NCI-H82 (cell line): Measurements from ENCODE around the gene RBMS1.

Experiments used
- DNase-seq: peaks from one replicate; lab custom pipeline; 2025; lab: John Stamatoyannopoulos, UW

The RBMS1 gene

DNA sequence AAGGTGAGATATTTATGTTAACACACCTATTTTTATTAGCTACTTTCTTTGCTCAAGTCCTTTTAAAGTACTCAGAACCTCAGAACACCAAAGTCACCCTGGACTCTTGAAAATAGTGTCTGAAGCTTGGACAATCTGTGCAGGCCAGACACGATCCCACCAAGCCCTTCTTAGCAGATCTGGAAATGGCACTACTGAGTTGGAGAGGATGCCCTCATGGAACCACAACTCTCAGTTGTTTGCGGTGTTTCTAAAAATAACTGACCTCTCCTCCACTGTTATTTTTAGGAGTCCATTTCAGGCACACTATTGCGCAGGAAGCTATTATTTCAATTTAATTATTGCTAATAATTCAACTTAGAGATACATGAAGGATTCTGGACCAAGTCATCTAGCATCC lies 190.1 kb downstream of the RBMS1 start:
- DNase-seq, result no peak

DNA sequence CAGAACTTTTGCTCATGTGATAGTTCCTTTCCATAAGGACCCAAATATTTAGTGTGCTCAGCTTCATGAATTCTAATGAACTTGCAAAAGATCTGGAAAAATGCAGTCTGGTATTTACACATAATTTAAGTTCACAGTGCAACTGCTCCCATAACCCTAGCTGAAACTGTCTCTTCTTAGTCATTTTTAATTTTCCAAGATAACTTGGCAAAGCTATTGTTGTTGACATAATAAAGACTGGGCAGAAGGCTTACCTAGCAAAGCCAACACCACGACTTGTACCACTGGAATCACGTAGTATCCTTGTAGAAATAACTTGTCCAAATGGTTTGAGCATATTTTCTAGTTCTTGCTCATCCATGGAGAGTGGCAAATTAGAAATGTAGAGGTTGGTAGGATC lies 190.5 kb downstream of the RBMS1 start:
- no peak for DNase-seq

DNA sequence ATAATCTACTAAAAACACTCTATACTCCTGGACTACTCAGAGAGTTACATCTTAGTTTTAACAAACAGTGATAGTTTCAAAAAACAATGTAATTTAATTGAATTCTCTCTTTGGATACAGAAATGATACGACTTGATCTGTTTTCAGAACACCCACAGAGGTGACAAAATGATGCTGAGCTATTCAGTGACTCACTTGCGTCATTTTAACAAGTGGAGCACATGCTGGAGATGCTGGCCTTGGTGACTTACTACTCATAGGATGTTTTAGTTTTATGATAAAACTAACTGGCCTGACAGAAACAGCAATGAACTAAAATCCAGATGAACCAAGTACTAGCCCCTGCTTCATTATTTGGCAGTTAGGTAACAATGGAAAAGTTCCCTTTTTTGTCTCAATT lies 192.2 kb downstream of the RBMS1 start:
- no peak for DNase-seq

DNA sequence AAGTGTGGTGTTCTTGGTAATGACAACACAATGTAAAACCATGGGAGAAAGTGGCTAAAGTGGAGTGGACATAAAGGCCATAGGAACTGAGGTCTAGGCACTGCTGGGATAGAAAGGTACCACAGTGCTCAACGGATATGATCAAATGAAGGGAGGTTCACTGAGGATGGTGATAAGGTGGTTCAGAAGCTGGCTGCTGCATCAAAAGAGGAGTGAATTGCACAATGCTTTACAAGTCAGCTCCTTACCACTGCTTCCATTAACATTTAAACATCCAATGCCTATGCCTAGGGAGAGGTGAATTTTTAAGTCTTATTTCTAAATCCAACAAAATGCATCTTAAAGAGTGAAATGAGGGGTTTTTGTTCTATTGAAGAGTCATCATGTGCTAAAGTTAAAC lies 193.4 kb downstream of the RBMS1 start:
- DNase-seq, result no peak

DNA sequence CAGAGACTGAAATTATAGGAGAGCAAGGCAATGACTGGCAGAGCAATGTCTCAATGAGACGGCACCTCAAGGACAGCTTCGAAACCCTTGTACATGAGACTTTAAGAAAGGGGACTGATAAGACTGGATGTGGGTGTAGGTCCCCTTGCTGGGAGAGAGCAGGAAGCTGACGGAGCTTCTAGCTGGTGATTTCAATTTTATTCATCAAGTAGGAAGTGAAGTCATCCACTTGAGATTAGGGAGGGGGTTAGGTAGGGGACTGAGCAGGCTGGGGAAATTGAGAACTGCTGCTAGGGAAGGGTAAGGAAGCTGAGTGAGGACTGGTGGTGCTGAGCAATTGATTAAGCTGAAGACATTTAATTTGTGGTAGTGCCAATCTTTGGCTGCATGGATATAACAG lies 194.1 kb downstream of the RBMS1 start:
- no peak for DNase-seq

DNA sequence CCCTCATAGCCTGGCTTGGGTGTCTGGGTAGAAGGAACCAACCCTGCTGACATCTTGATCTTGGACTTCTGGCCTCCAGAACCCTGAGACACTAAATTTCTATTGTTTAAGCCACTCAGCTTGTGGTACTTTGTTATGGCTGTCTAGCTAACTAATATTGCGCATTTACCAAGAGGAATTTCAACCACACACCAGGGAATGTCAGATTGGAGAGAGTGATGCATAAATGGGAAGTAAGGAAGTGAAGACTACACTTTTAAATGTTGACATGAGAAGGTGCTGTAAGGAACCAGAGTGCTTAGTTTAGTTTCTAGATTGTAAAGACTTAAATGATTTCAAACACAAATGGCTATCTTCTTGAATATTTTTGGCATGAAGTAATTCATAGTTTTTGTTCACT lies 194.6 kb downstream of the RBMS1 start:
- no peak for DNase-seq

DNA sequence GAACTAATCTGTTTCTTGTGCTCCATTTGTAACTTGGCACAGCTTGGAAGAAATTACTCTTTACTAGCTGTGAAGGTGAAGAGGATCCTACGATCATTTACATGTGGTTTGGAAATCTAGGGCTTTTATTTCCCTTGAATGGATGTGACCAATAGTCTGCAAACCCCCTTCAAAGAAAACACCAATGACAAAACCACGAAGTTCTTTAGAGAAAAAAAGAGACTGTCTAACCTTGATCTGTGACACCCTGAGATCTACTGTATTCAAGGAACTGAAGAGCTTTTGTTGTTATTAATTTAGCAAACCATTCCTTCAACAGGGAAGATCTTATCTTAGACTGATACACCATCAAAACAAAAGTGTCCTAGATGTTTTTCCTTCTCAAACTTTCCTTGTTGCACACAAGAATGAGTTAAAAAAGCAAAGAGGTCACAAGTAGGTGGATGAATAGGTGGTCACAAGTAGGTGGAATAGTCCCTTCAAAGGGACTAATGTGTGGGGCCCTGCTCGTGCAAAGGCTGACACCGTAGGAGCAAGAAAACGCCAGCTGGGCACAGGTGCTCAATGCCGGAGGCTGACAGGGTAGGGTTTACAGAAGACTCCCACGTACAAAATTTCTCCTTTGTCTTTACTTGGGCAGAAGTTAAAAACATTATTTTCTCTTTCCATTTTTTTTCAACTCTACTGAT lies 197.9 kb downstream of the RBMS1 start:
- DNase-seq, result no peak

DNA sequence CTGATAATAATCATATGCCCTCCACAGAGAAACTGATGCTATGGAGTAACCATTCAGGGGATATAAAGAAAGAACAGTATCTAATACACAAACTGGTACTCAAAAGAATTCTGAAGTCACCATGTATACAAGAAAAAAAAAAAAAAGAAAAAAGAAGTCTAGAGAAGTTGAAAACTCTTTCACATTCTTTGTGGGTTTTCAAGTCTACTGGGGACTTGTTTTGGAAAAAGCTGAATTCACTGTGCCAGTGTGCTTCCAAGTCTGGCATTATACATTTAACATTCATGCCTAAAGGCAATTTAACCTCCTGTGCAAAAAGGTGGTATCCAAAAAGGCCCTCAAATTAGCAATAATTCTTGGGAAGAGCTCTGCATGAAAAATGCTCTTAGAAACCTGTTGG lies 198.7 kb downstream of the RBMS1 start:
- no peak for DNase-seq

DNA sequence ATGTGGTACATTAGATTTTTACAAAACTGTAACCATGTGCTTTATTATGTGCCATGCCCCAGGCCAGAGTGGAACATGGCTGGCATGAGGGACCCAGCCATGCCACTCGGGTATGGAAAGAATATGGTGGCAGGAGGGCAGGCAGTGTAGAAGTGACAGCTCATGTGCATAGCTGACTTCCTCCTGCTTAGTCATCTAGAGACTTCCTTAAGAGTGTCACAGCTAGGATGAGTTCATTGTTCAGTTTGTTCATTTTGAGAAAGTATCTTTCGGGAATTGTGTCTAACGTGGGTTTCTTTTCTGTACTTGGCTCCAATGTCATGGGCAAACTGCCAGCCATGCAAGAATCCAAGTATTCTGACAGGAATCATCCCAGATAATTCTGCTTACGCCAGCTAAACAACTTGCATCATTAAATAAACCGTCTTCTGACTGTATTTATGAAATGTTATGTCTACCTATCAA lies 199.2 kb downstream of the RBMS1 start:
- no peak for DNase-seq

DNA sequence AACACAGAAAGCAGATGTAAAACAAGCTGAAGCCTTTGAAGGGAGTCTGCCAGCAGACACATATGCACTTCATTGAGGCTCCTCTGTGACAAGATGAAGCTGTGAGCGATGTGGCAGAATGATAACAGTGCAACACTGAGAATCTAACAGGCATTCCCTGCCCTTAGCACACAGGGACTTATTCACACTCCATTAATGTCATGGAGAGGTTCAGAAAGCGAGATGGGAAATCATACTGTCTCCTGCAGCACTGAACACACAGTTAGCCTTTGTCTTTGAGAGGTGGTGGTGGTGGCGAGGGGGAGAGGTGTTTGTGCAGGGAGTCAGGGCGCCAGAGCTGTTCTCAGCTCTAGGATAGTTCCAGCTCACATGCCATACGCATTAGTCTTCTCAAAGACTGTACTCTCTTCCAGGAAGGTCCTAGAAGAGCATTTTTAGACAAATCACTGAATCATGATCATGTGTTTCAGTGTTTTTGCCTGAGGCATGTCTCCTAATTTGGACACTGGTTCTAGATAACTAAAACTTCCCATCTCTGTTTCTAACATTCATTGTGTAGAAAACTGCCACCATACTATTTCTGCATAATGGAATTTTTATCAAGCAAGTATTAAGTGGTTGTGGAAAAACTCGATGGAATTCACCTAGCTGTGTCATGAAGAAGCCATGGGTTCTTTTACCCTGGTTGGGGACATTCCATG lies 200.1 kb downstream of the RBMS1 start:
- DNase-seq, result no peak

DNA sequence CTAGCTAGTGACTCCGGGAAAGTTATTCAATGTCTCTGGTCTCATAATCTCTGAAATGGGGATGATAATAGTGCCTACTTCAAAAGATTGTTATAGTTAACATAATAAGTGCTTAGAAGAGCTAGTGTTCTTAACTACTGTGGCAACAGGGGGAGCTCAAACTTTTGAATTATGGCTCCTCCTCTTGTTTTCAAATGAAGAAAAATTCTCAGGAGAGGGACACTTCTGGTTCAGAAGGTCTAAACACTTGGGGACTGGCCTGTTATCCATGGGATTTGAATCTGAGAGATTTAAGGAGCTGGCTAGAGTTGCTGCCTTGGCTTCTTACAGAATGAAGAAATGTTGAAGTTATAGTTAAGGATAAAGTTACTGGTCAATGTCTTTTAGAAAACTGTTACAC lies 201.4 kb downstream of the RBMS1 start:
- DNase-seq, result peak; percentile 35

DNA sequence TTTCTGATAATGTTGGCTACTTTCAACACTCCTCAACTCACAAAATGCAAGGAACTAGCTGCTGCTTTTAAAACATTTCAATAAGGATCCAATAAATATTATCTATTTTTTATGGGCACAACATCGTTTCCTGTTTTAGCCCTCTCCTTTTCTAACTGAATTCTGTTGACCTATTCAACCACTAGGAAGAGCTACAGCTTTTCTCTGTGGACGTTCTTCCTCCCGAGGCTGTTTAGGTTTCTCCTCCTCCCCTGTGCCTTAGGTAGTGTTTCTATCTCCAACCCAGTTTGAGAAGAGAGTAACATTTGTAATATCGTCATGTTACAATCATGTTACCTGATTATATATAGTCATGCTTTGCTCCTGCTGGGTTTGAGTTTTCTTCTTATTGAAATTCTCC lies 202.2 kb downstream of the RBMS1 start:
- no peak for DNase-seq

DNA sequence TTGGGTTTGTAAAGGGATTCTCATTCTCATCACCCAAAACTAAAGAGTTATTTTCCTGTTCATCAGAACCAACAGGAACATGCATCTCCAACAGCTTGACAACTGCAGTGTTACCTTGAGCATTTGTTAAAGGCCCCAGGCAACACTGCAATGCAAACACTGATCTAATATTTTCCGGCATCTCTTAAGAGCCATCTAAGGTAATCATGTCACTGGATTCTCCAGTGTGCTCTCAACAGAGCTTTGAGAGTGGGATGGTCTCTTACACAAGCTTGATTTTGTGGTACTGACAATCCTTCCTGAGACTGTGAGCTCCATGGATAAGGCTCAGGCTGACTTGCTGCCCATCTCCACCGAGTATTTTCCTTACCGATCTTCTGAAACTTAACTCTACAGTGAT lies 203.0 kb downstream of the RBMS1 start:
- no peak for DNase-seq

DNA sequence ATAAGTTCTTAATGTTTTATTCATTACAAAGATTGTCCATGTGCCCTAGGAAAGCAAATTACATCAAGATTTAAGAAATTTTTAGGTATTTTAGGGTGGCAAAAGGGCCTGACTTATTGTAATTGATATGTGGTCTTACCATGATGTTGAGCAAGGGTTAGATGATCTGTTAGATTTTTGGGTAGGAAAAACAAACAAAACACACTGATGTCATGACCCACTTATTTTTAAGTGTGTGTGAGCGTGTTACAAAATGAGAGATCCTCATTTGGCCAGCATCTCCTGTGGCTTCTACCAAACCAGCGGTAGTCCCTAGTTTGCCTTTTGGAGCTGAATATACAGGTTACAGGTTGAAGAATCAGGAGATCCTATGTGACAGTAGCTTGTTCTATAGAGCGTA lies 203.8 kb downstream of the RBMS1 start:
- DNase-seq, result no peak

DNA sequence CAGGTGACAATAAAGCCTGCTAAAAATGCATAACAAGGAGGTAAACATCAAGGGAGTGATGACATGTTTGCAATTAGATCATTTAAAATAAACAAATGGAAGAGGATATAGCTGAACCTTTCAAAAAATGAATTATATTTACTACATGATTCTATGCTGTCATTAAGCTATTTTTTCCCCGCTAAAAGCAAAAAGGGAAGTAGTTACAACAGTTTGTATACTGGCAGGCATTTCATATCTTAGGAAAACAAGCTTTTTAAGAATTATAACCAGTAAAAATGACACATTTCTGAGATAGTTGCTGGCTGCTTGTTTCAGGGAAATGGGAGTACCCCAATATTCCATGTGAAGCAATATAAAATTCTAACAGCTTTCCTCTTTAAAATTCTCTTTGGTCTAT lies 204.5 kb downstream of the RBMS1 start:
- no peak for DNase-seq

DNA sequence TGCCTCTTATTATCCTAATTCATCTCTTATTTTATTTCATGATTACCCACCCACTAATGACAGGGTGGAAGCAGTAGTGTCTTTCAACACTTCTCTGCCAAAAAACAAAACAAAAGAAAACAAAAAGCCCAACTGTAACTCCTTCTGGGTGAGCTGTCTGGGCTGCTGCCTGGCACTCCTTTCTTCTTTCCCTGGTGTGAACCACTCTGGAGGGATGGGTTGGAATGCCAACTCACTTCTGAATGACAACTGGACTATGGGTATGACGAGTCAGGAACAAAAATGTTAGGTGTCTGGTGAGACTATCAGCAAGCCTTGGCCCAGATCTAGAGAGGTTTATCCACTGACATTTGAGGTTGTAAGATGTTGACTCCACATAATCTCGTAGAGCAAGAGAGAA lies 205.3 kb downstream of the RBMS1 start:
- no peak for DNase-seq

DNA sequence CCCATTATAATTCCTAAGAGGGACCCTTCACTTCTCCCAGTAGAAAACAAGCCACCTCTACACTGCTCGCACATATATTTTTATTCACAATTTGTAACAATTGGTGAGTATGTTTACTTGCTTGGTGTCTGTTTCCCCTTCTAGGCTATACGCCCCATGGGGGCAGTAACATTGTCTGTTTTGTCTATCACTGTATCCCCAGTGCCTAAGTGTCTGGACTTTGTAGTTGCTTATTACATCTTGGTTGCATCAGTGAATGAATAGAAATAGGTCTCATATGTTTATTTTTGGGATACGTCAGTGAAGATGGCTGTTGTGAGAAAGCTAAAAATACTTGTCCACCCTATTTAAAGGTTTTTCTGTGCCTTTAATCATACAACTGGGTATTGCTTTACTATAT lies 206.1 kb downstream of the RBMS1 start:
- no peak for DNase-seq

DNA sequence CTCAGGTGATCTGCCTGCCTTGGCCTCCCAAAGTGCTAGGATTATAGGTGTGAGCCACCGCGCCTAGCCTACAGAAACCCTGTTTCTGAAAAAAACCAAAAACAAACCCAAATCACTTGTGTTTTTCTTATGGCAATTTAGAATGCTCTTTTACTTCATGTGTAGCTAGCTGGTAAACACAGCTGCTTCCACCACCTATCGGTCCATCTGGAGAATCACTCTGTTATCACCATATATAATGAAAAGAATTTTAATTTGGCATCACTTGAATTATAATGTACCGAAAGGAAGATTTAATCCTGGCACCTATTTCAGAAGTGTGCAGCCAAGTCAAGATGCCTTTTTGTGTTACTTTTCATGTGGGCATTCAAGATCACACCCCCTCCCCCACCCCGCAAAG lies 207.1 kb downstream of the RBMS1 start:
- no peak for DNase-seq

DNA sequence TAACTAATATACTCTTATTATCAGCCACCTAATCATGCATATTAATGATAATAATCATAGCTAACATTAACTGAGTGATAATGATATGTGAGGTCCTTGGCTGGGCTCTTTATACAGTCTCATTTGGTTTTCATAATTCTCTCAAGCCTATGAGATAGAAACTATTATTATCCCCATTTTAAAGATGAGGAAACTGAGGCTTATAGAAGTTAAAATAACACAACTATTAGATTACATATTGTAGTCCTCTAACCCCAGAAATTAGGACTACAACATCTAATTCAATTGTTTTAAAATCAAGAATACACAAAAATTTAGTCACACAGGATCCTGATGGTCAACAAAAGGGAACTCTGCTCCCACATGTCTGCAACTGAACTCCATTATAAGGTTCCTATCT lies 209.9 kb downstream of the RBMS1 start:
- DNase-seq, result no peak

DNA sequence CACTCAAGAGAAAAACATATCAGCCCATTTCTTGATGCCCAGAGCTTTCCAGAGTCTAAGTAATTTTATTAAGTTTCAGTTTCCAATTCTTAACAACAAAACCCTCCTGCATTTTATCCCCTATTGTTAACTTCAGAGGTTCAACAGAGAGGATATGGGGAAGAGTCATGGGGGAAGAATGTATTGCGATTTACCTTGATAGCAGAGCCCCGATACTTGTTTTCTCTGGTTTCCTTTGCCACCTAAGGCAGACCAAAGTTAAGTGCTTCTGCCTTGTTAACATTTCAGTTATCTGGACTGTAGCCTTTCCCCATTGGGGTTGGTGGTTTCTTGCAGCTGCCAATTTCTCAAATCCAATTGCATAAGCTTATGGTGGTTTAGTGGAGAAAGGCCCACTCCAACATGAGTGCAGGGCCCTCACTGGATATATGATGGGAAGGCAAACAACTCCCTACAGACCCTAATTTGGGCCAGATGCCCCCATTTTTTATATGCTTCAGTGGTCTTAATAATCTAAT lies 211.5 kb downstream of the RBMS1 start:
- DNase-seq, result peak; percentile 84

DNA sequence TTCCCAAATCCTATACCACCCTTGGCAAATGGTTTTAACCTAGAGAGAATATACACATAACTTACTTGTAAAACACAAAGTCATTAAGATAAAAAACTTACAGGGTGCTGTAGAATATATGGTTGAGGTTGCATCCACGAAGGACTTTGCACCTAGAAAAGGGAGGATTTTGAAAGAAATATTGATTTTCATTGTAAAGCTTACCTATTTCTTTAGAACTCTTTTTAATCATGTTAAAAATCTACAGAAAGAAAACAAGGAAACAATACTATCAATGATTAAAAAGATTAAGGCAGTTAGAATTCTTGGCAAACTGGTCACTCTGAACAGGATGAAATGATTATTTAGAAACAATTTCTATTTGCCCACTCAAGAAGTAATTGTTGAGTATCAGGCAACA lies 212.4 kb downstream of the RBMS1 start:
- no peak for DNase-seq

DNA sequence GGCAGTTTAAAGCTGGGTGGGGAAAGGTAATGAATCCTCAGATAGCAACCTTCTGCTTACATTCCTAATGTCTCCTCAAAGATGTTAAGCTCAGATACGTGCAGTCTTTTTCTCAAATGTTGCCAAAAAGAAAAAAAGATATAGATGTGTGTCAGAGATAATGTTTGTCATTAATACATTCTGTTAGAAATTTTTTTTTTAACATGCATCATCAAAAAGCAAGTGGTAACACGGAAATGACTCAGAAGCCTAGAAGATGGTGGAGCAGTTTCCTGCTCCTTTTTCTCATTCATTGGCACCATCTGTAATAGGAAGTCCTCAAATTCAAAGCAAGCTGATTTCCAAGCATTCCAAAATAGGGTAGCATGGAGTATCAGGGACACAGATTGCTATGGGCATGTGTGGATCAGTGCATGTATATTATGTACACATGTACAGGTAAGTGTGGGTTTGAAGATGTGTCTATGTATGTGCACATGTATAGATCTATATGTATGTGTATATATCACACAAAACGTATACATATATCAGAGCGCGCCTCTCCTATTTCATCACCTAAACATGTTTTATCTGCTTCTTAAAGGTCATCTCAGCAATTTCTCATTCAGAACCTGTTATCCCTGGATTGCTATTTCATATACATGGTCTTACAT lies 213.7 kb downstream of the RBMS1 start:
- DNase-seq, result no peak

DNA sequence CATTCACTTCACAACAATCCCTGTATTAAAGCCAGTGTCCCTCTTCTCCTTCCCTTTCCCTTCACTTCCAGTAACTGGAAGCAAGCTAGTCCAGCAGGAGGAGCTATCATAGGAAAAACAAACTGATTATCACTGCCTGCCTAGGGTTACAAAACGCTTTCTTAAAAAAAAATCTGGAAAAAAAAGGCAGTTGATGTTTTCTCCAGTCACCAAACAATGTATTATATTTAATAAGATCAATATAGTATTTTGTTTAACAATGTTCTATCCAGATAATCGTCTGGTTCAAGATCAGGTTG lies 214.8 kb downstream of the RBMS1 start:
- peak; percentile 37 for DNase-seq
